ENCODE results near the gene KMO.

Gene KMO

DNA sequence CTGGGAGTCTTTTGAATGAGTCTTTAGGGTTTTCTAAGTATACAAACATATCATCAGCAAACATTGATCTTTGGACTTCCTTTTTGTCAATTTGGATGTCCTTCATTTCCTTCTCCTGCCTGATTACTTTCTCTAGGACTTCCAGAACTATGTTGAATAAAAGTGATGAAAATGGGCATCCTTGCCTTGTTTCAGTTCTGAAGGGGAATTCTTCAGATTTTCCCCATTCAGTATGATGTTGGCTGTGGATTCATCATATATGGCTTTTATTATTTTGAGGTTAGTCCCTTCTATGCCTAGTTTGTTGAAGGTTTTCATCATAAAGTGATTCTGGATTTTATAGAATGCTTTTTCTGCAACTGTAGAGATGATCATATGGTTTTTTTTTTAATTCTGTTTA lies 42.0 kb downstream of the KMO start:
- no peak for ATAC-seq (ENCODE audit: low read depth)
- Histone ChIP-seq H3K36me3 (ENCODE audit: low read depth) (no peaks in the 10 kb centered on the region), H3K27me3 (ENCODE audit: insufficient read depth, poor library complexity, severe bottlenecking) (no peaks in the 10 kb centered on the region), H3K4me3 (ENCODE audit: severe bottlenecking) (no peak overlapping the region), H3K9me3 (ENCODE audit: severe bottlenecking) (peaks cover 3% of the 10 kb centered on the region), H3K27ac (ENCODE audit: poor library complexity, severe bottlenecking) (no peak overlapping the region), H3K4me1 (ENCODE audit: insufficient read depth, poor library complexity, severe bottlenecking) (no peaks in the 10 kb centered on the region)
- no peak for DNase-seq (ENCODE audit: low spot score)
- TF ChIP-seq, protein P1, sequence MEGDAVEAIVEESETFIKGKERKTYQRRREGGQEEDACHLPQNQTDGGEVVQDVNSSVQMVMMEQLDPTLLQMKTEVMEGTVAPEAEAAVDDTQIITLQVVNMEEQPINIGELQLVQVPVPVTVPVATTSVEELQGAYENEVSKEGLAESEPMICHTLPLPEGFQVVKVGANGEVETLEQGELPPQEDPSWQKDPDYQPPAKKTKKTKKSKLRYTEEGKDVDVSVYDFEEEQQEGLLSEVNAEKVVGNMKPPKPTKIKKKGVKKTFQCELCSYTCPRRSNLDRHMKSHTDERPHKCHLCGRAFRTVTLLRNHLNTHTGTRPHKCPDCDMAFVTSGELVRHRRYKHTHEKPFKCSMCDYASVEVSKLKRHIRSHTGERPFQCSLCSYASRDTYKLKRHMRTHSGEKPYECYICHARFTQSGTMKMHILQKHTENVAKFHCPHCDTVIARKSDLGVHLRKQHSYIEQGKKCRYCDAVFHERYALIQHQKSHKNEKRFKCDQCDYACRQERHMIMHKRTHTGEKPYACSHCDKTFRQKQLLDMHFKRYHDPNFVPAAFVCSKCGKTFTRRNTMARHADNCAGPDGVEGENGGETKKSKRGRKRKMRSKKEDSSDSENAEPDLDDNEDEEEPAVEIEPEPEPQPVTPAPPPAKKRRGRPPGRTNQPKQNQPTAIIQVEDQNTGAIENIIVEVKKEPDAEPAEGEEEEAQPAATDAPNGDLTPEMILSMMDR (IDR thresholded peaks at IDR 0.05; ENCODE audit: poor library complexity, severe bottlenecking) = no peak

DNA sequence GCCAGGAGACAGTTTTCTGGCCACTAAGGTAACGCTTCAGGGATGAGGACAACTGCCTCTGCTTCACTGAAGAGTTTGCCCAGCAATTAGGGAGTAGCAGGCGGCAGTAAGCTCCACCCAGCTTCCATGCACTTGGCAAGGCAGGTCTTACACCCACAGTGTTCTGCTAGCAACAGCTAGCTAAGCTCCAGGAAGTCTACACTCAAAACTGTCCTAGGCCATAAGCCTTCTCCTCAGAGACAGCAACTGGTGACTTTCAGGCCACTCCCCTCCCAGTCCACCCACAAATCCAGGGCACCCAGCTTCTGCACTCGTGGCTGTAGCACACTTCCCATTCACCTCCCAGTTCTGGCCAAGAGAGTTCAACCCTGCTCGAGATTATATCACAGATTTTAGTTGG lies 47.3 kb downstream of the KMO start:
- no peak for DNase-seq (ENCODE audit: low spot score)
- Histone ChIP-seq H3K27me3 (ENCODE audit: insufficient read depth, poor library complexity, severe bottlenecking) (no peaks in the 10 kb centered on the region), H3K4me1 (ENCODE audit: insufficient read depth, poor library complexity, severe bottlenecking) (peaks cover 12% of the 10 kb centered on the region), H3K36me3 (ENCODE audit: low read depth) (no peaks in the 10 kb centered on the region), H3K9me3 (ENCODE audit: severe bottlenecking) (peaks cover 3% of the 10 kb centered on the region), H3K4me3 (ENCODE audit: severe bottlenecking) (no peak overlapping the region), H3K27ac (ENCODE audit: poor library complexity, severe bottlenecking) (no peak overlapping the region)
- TF ChIP-seq, protein P1 (IDR thresholded peaks at IDR 0.05; ENCODE audit: poor library complexity, severe bottlenecking) = no peak
- no peak for ATAC-seq (ENCODE audit: low read depth)

DNA sequence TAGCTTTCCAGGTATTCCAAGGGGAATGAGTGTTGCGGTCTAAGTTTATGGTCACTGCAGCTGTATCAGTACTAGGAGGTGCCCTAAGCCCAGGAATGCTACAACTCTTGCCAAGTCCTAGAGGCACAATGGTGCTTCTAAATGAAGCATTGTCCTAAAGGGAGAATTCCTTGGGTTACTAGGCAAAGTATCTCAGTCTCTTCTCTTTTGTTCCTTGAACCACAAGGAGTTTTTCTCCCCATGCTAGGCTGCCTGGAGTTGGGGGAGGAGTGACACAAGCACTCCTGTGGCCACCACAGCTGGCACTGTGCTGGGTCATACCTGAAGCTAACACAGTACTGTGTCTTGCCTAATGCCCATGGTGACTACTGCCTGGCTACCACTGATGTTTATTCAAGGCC lies 50.7 kb downstream of the KMO start:
- H3K36me3 ChIP-seq (ENCODE audit: low read depth) = no peaks in the 10 kb centered on the region
- peak; percentile 93 for ATAC-seq (ENCODE audit: low read depth)
- TF ChIP-seq, protein P1 (IDR thresholded peaks at IDR 0.05; ENCODE audit: poor library complexity, severe bottlenecking) = no peak

DNA sequence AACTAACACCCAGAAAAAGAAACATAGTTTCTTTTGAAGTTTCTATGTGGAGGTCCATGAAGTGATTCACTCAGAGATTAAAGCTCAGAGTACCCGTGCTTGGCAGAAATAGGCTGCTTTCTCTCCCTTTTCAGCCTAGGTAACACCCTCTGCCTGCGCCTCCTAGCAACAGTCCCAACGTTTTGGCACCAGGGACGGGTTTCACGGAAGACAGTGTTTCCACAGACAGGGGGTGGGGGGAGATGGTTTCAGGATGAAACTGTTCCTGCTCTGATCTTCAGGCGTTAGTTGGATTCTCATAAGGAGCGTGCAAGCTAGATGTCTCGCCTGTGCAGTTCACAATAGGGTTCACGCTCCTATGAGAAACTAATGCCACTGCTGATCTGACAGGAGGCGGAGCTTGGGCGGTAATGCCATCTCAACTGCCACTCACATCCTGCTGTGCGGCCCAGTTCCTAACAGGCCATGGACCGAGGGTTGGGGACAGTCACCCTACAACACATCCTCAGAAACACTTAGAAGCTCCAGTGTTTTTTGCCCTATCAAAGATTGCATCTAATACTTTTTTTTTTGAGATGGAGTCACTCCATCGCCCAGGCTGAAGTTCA lies 54.8 kb downstream of the KMO start:
- no peak overlapping the region for H3K4me3 ChIP-seq (ENCODE audit: severe bottlenecking)
- DNase-seq (ENCODE audit: low spot score) (no peak), ATAC-seq (ENCODE audit: low read depth) (no peak)
- H3K27ac ChIP-seq (ENCODE audit: poor library complexity, severe bottlenecking) = no peak overlapping the region
- H3K27me3 ChIP-seq (ENCODE audit: insufficient read depth, poor library complexity, severe bottlenecking) = no peaks in the 10 kb centered on the region
- H3K4me1 ChIP-seq (ENCODE audit: insufficient read depth, poor library complexity, severe bottlenecking) = peaks cover 27% of the 10 kb centered on the region
- TF ChIP-seq, protein P1 (IDR thresholded peaks at IDR 0.05; ENCODE audit: poor library complexity, severe bottlenecking) = no peak
- H3K9me3 ChIP-seq (ENCODE audit: severe bottlenecking) = no peaks in the 10 kb centered on the region
- no peaks in the 10 kb centered on the region for H3K36me3 ChIP-seq (ENCODE audit: low read depth)

More for the DNA sequence above, 50.7 kb downstream of the KMO start:
- H3K4me1 ChIP-seq (ENCODE audit: insufficient read depth, poor library complexity, severe bottlenecking) = peaks cover 12% of the 10 kb centered on the region
- H3K27me3 ChIP-seq (ENCODE audit: insufficient read depth, poor library complexity, severe bottlenecking) = no peaks in the 10 kb centered on the region
- DNase-seq (ENCODE audit: low spot score) = no peak
- H3K27ac ChIP-seq (ENCODE audit: poor library complexity, severe bottlenecking) = peak overlapping the region; percentile 37
- H3K9me3 ChIP-seq (ENCODE audit: severe bottlenecking) = no peaks in the 10 kb centered on the region
- no peak overlapping the region for H3K4me3 ChIP-seq (ENCODE audit: severe bottlenecking)

DNA sequence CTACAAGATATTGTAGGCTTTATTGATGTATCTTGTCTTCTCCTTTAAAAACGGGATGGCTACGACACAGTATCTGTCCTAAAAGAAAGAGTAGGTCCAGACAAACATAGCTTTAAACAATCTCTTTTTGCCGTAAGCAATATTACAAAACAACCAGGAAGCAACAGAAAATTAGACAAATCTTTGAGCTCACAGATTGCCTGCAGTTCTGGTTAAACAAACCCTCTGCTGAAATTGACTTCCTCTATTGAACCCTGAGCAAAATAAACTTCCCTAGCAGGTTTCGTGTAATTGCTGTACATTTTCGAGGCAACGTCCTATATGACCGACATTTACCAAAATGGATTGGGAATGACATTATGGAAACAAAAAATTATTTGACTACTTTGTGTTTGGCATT lies 57.3 kb downstream of the KMO start:
- Histone ChIP-seq H3K4me1 (ENCODE audit: insufficient read depth, poor library complexity, severe bottlenecking) (peaks cover 33% of the 10 kb centered on the region), H3K27ac (ENCODE audit: poor library complexity, severe bottlenecking) (no peak overlapping the region), H3K27me3 (ENCODE audit: insufficient read depth, poor library complexity, severe bottlenecking) (no peaks in the 10 kb centered on the region), H3K4me3 (ENCODE audit: severe bottlenecking) (no peak overlapping the region), H3K9me3 (ENCODE audit: severe bottlenecking) (no peaks in the 10 kb centered on the region), H3K36me3 (ENCODE audit: low read depth) (no peaks in the 10 kb centered on the region)
- DNase-seq (ENCODE audit: low spot score) (no peak), ATAC-seq (ENCODE audit: low read depth) (no peak)
- TF ChIP-seq, protein P1 (IDR thresholded peaks at IDR 0.05; ENCODE audit: poor library complexity, severe bottlenecking) = no peak
